A673 (cell line): Measurements from ENCODE around the gene GABRB1. TPM values are rescaled to one million over a fixed set of nuclear protein-coding genes. Genes with fewer than 3 reads are reported as not detected.
A peak's percentile ranks its signal among the peaks of the same experiment; 100 is the strongest.

Experiments used
- BruUV-seq: library from RNA; stranded (reverse); fragments of 400-500 nt; replicated peaks from 2 replicates; lab custom pipeline; 2021; lab: Mats Ljungman, UMichigan
- CTCF ChIA-PET: fragments of 300-600 bp; sonication (Branson Sonifier 250); formaldehyde crosslinking; loops from one replicate; lab custom pipeline; 2022; ENCODE audit warnings: antibody characterized with exemption; lab: Charles Lee
- POLR2A ChIA-PET: fragments of 300-600 bp; sonication (Branson Sonifier 250); formaldehyde crosslinking; loops from one replicate; lab custom pipeline; 2022; ENCODE audit warnings: antibody characterized with exemption; ENCODE audit not compliant: low non-redundant PET; lab: Charles Lee
- DNase-seq: peaks from one replicate; pipeline ENCODE4 v3.0.0-alpha.2; 2015; ENCODE audit warnings: low spot score
- H3K27ac ChIP-seq: fragments of 200-600 bp; sonication (generic); 2 replicates; pipeline ENCODE4 v1.5.1; 2016; ENCODE audit warnings: mixed run types, low read depth, mild to moderate bottlenecking, mixed read lengths, antibody characterized with exemption, low read length; ENCODE audit not compliant: poor library complexity, severe bottlenecking
- H3K27me3 ChIP-seq: fragments of 200-600 bp; sonication (generic); replicated peaks from 2 replicates; pipeline ENCODE4 v1.6.1; 2017; ENCODE audit warnings: mixed run types, low read depth, mild to moderate bottlenecking, mixed read lengths, antibody characterized with exemption, low read length; ENCODE audit not compliant: insufficient read depth, poor library complexity
- H3K36me3 ChIP-seq: fragments of 200-600 bp; sonication (generic); 2 replicates; pipeline ENCODE4 v1.6.1; 2016; ENCODE audit warnings: mixed run types, mild to moderate bottlenecking, mixed read lengths, antibody characterized with exemption, low read length; ENCODE audit not compliant: insufficient read depth, poor library complexity, severe bottlenecking
- H3K4me1 ChIP-seq: fragments of 200-600 bp; sonication (generic); 2 replicates; pipeline ENCODE4 v1.6.1; 2017; ENCODE audit warnings: mixed run types, mild to moderate bottlenecking, mixed read lengths, antibody characterized with exemption, low read length; ENCODE audit not compliant: insufficient read depth, poor library complexity, severe bottlenecking
- H3K4me3 ChIP-seq: fragments of 200-600 bp; sonication (generic); 2 replicates; pipeline ENCODE4 v1.5.1; 2016; ENCODE audit warnings: low read depth, mixed run types, mild to moderate bottlenecking, mixed read lengths, low read length; ENCODE audit not compliant: poor library complexity, severe bottlenecking
- H3K9me3 ChIP-seq: fragments of 200-600 bp; sonication (generic); 2 replicates; pipeline ENCODE4 v1.6.1; 2016; ENCODE audit warnings: mixed run types, low read depth, mild to moderate bottlenecking, mixed read lengths, antibody characterized with exemption, low read length; ENCODE audit not compliant: poor library complexity, severe bottlenecking
- CTCF ChIP-seq: fragments of 300-800, 200-600 bp; sonication (generic); conservative IDR thresholded peaks from 2 replicates; pipeline ENCODE4 v1.5.1; 2017; ENCODE audit warnings: low read depth, mild to moderate bottlenecking, antibody characterized with exemption, low read length, moderate library complexity, mixed read lengths
- EZH2 ChIP-seq: fragments of 200-600 bp; sonication (generic); IDR thresholded peaks from 2 replicates; pipeline ENCODE4 v1.6.1; 2017; ENCODE audit warnings: borderline replicate concordance, low read depth, mild to moderate bottlenecking, mixed read lengths, antibody characterized with exemption, low read length; ENCODE audit not compliant: poor library complexity, severe bottlenecking
- intact Hi-C: fragments of 100-400 bp; cut with micrococcal nuclease; formaldehyde crosslinking; loops from one replicate; pipeline ENCODE4 v1.10.0; 2022; ENCODE audit not compliant: unreplicated experiment
- total RNA-seq: library from RNA; stranded (reverse); gene quantifications from 2 replicates; pipeline ENCODE4 v1.2.3, GENCODE V29; 2021

GABRB1 gene
- total RNA-seq, 1 experiment from 2014 or later: 1.0 TPM

- CTCF ChIA-PET: no interaction called here
Measured at GRCh38 chr4:47049347-47049746, 18.0 kb downstream of the GABRB1 start.

GRCh38 chr4:47050761-47051725, 19.7 kb downstream of the GABRB1 start:
- Histone ChIP-seq H3K4me1 (peaks cover 6% of the 10 kb centered on the region), H3K27ac (no peak overlapping the region), H3K36me3 (no peaks in the 10 kb centered on the region), H3K4me3 (no peak overlapping the region), H3K27me3 (no peaks in the 10 kb centered on the region), H3K9me3 (no peaks in the 10 kb centered on the region)
- ChIA-PET CTCF (no interaction called here), POLR2A (no interaction called here)
- DNase-seq: peak; percentile 10
- BruUV-seq: no TSS peak
- intact Hi-C loops: no loop called here
- TF ChIP-seq EZH2 (no peak), CTCF (no peak)

More at GRCh38 chr4:47049347-47049746, 18.0 kb downstream of the GABRB1 start:
- Histone ChIP-seq H3K27me3 (no peaks in the 10 kb centered on the region), H3K27ac (no peak overlapping the region), H3K36me3 (no peaks in the 10 kb centered on the region), H3K4me3 (no peak overlapping the region), H3K4me1 (peaks cover 6% of the 10 kb centered on the region), H3K9me3 (no peaks in the 10 kb centered on the region)
- DNase-seq: no peak
- POLR2A ChIA-PET: no interaction called here
- no TSS peak for BruUV-seq
- TF ChIP-seq CTCF (no peak), EZH2 (no peak)
- intact Hi-C loops: no loop called here

- H3K4me3 ChIP-seq: no peak overlapping the region
- H3K27ac ChIP-seq: no peak overlapping the region
- CTCF ChIA-PET: no interaction called here
- TF ChIP-seq CTCF (no peak), EZH2 (no peak)
- H3K27me3 ChIP-seq: no peaks in the 10 kb centered on the region
- peaks cover 6% of the 10 kb centered on the region for H3K4me1 ChIP-seq
- H3K36me3 ChIP-seq: no peaks in the 10 kb centered on the region
- no peaks in the 10 kb centered on the region for H3K9me3 ChIP-seq
- intact Hi-C loops: no loop called here
- no TSS peak for BruUV-seq
- DNase-seq: no peak
- POLR2A ChIA-PET: no interaction called here
Measured at GRCh38 chr4:47053485-47053884, 22.1 kb downstream of the GABRB1 start.
